Measurements from ENCODE around the gene KCNQ1. TPM values are rescaled to one million over a fixed set of nuclear protein-coding genes. Genes with fewer than 3 reads are reported as not detected.

KCNQ1 gene
- total and polyA plus RNA-seq, 2 experiments from 2014 or later = 0.45 to 0.87 TPM

DNA sequence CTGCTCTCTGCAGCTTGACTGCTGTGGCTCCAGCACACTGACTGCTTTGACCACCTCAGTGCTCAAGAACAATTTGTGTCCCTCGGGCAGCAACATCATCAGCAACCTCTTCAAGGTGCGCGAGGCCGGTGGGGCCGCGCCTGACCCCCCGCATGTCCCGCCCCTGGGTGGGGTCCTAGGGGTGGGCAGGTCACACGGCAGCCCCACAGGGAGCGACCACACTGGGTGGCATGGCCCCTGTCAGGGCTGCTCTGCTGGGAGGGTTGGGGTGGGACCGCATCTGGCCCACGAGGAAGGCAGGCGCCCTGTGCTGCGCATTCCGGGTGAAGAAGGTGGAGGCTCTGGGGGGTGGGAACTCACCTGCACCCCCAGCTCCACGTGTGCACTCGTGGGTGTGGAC is 49.0 kb upstream of the KCNQ1 start:
- Mint-ChIP-seq H3K27me3 (ENCODE audit: insufficient read depth, low read depth, poor library complexity) (peaks cover 10% of the 10 kb centered on the region), H3K4me1 (no peaks in the 10 kb centered on the region; the same call in 2 of the 3 replicates), H3K27ac (no peak overlapping the region), H3K4me3 (no peak overlapping the region), H3K36me3 (ENCODE audit: low read depth) (peaks cover 10% of the 10 kb centered on the region; the same call in 1 of the 3 replicates), H3K9me3 (no peaks in the 10 kb centered on the region)
- no peak for ATAC-seq
- H3K9me2 ChIP-seq (ENCODE audit: insufficient read depth) = no peaks in the 10 kb centered on the region
- TF ChIP-seq ETS1 (IDR thresholded peaks at IDR 0.05) = no peak
- no peak for TF ChIP-seq EZH2 (IDR thresholded peaks at IDR 0.05; ENCODE audit: low read depth, unreplicated experiment)
- peaks cover under 1% of the 10 kb centered on the region for H3K79me2 ChIP-seq (replicated peaks; ENCODE audit: insufficient read depth)
- H3K27ac ChIP-seq (ENCODE audit: low read depth) = no peak overlapping the region
- H3K4me1 ChIP-seq (ENCODE audit: insufficient read depth) = no peaks in the 10 kb centered on the region
- H3K27me3 ChIP-seq (ENCODE audit: insufficient read depth) = no peaks in the 10 kb centered on the region
- H3K4me3 ChIP-seq = no peak overlapping the region
- H3K36me3 ChIP-seq (ENCODE audit: insufficient read depth) = no peaks in the 10 kb centered on the region; the same call in 1 of the 2 replicates
- DNase-seq (ENCODE audit: low spot score) = no peak
- no peaks in the 10 kb centered on the region; the same call in 1 of the 2 replicates for H4K20me1 ChIP-seq (replicated peaks; ENCODE audit: insufficient read depth)
- H3K4me2 ChIP-seq = no peak overlapping the region
- no peak overlapping the region for H2AFZ ChIP-seq
- no peaks in the 10 kb centered on the region for H3F3A ChIP-seq (replicated peaks; ENCODE audit: low read depth)

- ATAC-seq (no peak), DNase-seq (ENCODE audit: low spot score) (no peak)
- Mint-ChIP-seq H3K36me3 (ENCODE audit: low read depth) (peaks cover 10% of the 10 kb centered on the region; the same call in 1 of the 3 replicates), H3K4me3 (no peak overlapping the region), H3K4me1 (peaks cover 2% of the 10 kb centered on the region; the same call in 2 of the 3 replicates), H3K9me3 (no peaks in the 10 kb centered on the region), H3K27ac (no peak overlapping the region), H3K27me3 (ENCODE audit: insufficient read depth, low read depth, poor library complexity) (peaks cover 11% of the 10 kb centered on the region)
- H3F3A ChIP-seq (replicated peaks; ENCODE audit: low read depth) = no peaks in the 10 kb centered on the region
- no peaks in the 10 kb centered on the region for H3K9me2 ChIP-seq (ENCODE audit: insufficient read depth)
- no peaks in the 10 kb centered on the region; the same call in 1 of the 2 replicates for H4K20me1 ChIP-seq (replicated peaks; ENCODE audit: insufficient read depth)
- no peaks in the 10 kb centered on the region for H3K27me3 ChIP-seq (ENCODE audit: insufficient read depth)
- H3K4me2 ChIP-seq = no peak overlapping the region
- H3K79me2 ChIP-seq (replicated peaks; ENCODE audit: insufficient read depth) = peaks cover 6% of the 10 kb centered on the region
- no peak overlapping the region for H3K27ac ChIP-seq (ENCODE audit: low read depth)
- H2AFZ ChIP-seq = no peak overlapping the region
- no peaks in the 10 kb centered on the region; the same call in 1 of the 2 replicates for H3K36me3 ChIP-seq (ENCODE audit: insufficient read depth)
- peaks cover 2% of the 10 kb centered on the region; the same call in 1 of the 2 replicates for H3K4me1 ChIP-seq (ENCODE audit: insufficient read depth)
- no peak overlapping the region for H3K4me3 ChIP-seq
- TF ChIP-seq ETS1 (IDR thresholded peaks at IDR 0.05) (no peak), JUNB (IDR thresholded peaks at IDR 0.05; ENCODE audit: unreplicated experiment) (no peak)
Measured at GRCh38 chr11:2396471-2396870, 48.3 kb upstream of the KCNQ1 start.

DNA sequence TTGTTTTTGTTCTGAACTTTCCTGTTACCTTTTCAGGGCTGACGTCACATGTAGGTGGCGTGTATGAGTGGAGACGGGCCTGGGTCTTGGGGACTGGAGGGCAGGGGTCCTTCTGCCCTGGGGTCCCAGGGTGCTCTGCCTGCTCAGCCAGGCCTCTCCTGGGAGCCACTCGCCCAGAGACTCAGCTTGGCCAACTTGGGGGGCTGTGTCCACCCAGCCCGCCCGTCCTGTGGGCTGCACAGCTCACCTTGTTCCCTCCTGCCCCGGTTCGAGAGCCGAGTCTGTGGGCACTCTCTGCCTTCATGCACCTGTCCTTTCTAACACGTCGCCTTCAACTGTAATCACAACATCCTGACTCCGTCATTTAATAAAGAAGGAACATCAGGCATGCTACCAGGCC is 47.8 kb upstream of the KCNQ1 start:
- ATAC-seq (no peak), DNase-seq (ENCODE audit: low spot score) (no peak)
- H3K27ac ChIP-seq (ENCODE audit: low read depth) = no peak overlapping the region
- no peak overlapping the region for H3K4me3 ChIP-seq
- no peak overlapping the region for H3K27ac Mint-ChIP-seq
- H2AFZ ChIP-seq = no peak overlapping the region
- no peaks in the 10 kb centered on the region; the same call in 1 of the 2 replicates for H3K36me3 ChIP-seq (ENCODE audit: insufficient read depth)
- peaks cover 12% of the 10 kb centered on the region for H3K79me2 ChIP-seq (replicated peaks; ENCODE audit: insufficient read depth)
- H3K4me1 ChIP-seq (ENCODE audit: insufficient read depth) = peaks cover 6% of the 10 kb centered on the region; the same call in 1 of the 2 replicates
- H3F3A ChIP-seq (replicated peaks; ENCODE audit: low read depth) = no peaks in the 10 kb centered on the region
- peaks cover 11% of the 10 kb centered on the region for H3K27me3 Mint-ChIP-seq (ENCODE audit: insufficient read depth, low read depth, poor library complexity)
- H3K4me3 Mint-ChIP-seq = no peak overlapping the region
- no peaks in the 10 kb centered on the region; the same call in 1 of the 2 replicates for H4K20me1 ChIP-seq (replicated peaks; ENCODE audit: insufficient read depth)
- H3K4me1 Mint-ChIP-seq = peaks cover 3% of the 10 kb centered on the region; the same call in 2 of the 3 replicates
- peaks cover 10% of the 10 kb centered on the region; the same call in 2 of the 3 replicates for H3K36me3 Mint-ChIP-seq (ENCODE audit: low read depth)
- H3K4me2 ChIP-seq = no peak overlapping the region
- no peaks in the 10 kb centered on the region for H3K9me3 Mint-ChIP-seq
- H3K9me2 ChIP-seq (ENCODE audit: insufficient read depth) = no peaks in the 10 kb centered on the region
- H3K27me3 ChIP-seq (ENCODE audit: insufficient read depth) = no peaks in the 10 kb centered on the region
- TF ChIP-seq NANOG (IDR thresholded peaks at IDR 0.05; ENCODE audit: borderline replicate concordance) (no peak), EZH2phosphoT487 (IDR thresholded peaks at IDR 0.05; ENCODE audit: unreplicated experiment) (no peak), EZH2 (IDR thresholded peaks at IDR 0.05; ENCODE audit: low read depth, unreplicated experiment) (no peak), CREB1 (CRISPR knock-in tag; IDR thresholded peaks at IDR 0.05; ENCODE audit: low read depth) (no peak), JUNB (IDR thresholded peaks at IDR 0.05; ENCODE audit: unreplicated experiment) (no peak), ZNF114 (CRISPR knock-in tag; IDR thresholded peaks at IDR 0.05) (no peak), ETS1 (IDR thresholded peaks at IDR 0.05) (no peak), POLR2AphosphoS5 (IDR thresholded peaks at IDR 0.05; ENCODE audit: low read depth) (no peak), ZNF331 (CRISPR knock-in tag; IDR thresholded peaks at IDR 0.05; ENCODE audit: low read depth) (no peak), STAT1 (IDR thresholded peaks at IDR 0.05; ENCODE audit: unreplicated experiment) (no peak)
- TF ChIP-seq, protein P1, sequence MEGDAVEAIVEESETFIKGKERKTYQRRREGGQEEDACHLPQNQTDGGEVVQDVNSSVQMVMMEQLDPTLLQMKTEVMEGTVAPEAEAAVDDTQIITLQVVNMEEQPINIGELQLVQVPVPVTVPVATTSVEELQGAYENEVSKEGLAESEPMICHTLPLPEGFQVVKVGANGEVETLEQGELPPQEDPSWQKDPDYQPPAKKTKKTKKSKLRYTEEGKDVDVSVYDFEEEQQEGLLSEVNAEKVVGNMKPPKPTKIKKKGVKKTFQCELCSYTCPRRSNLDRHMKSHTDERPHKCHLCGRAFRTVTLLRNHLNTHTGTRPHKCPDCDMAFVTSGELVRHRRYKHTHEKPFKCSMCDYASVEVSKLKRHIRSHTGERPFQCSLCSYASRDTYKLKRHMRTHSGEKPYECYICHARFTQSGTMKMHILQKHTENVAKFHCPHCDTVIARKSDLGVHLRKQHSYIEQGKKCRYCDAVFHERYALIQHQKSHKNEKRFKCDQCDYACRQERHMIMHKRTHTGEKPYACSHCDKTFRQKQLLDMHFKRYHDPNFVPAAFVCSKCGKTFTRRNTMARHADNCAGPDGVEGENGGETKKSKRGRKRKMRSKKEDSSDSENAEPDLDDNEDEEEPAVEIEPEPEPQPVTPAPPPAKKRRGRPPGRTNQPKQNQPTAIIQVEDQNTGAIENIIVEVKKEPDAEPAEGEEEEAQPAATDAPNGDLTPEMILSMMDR (conservative IDR thresholded peaks at IDR 0.05; ENCODE audit: low read depth in 2 of 2) = no peak

Data from GM23338 (cell line).